ENCODE measurements around the gene PSMA7.

- TF ChIP-seq, protein P1, sequence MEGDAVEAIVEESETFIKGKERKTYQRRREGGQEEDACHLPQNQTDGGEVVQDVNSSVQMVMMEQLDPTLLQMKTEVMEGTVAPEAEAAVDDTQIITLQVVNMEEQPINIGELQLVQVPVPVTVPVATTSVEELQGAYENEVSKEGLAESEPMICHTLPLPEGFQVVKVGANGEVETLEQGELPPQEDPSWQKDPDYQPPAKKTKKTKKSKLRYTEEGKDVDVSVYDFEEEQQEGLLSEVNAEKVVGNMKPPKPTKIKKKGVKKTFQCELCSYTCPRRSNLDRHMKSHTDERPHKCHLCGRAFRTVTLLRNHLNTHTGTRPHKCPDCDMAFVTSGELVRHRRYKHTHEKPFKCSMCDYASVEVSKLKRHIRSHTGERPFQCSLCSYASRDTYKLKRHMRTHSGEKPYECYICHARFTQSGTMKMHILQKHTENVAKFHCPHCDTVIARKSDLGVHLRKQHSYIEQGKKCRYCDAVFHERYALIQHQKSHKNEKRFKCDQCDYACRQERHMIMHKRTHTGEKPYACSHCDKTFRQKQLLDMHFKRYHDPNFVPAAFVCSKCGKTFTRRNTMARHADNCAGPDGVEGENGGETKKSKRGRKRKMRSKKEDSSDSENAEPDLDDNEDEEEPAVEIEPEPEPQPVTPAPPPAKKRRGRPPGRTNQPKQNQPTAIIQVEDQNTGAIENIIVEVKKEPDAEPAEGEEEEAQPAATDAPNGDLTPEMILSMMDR (IDR thresholded peaks at IDR 0.05; ENCODE audit: borderline replicate concordance, extremely low read depth, low read length, poor library complexity, severe bottlenecking) = no peak
- TF ChIP-seq EZH2 (IDR thresholded peaks at IDR 0.05; ENCODE audit: borderline replicate concordance, low read depth, low read length, severe bottlenecking) = no peak
Observed at GRCh38 chr20:62174021-62174804, 31.0 kb upstream of the PSMA7 start.

Data from DND-41 (cell line).